K562 treated with DMSO at 1 percent for 4 hours (cell line): Measurements from ENCODE around the gene AGXT. TPM values are rescaled to one million over a fixed set of nuclear protein-coding genes. Genes with fewer than 3 reads are reported as not detected.

Source experiments
- total RNA-seq: library from RNA; unstranded; fragments of 300-600 nt; gene quantifications from 2 replicates; pipeline ENCODE4 v1.2.3, GENCODE V29; 2022; ENCODE audit not compliant: insufficient read depth

AGXT gene
- not detected in 2 replicates for total RNA-seq

DNA sequence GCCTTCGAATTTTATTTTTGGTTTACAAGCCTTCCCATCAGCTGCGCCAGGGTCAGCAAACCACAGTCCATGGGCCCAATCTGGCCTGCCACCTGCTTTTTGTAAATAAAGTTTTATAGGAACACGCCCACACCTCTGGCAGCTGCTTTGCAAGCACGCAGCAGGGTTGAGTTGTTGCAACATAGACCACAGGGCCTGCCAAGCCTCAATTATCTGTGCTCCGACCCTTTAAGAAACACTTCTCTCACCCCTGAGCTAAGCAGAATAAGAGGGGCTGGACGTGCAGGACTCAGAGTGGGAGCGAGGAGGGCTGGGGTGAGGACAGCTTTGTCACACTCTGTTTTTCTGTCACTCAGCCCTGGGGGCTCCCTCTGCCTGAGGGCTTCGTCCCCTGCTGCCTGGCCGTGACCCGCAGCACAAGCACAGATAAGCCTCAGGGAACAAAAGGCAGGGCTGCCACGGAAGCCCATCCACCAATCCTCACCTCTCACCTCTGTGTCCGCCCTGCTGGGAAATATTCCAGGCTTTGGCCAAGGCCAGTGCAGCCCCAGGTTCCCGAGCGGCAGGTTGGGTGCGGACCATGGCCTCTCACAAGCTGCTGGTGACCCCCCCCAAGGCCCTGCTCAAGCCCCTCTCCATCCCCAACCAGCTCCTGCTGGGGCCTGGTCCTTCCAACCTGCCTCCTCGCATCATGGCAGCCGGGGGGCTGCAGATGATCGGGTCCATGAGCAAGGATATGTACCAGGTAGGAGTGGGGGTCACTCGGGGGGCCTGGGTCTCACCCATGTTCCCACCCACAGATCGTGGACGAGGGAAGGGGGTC lies at the start of gene AGXT:
Gene AGXT (plus strand): TSS at position 539 of the 823 bp plus-strand sequence. CDS start 42 bp downstream, at position 581.

DNA sequence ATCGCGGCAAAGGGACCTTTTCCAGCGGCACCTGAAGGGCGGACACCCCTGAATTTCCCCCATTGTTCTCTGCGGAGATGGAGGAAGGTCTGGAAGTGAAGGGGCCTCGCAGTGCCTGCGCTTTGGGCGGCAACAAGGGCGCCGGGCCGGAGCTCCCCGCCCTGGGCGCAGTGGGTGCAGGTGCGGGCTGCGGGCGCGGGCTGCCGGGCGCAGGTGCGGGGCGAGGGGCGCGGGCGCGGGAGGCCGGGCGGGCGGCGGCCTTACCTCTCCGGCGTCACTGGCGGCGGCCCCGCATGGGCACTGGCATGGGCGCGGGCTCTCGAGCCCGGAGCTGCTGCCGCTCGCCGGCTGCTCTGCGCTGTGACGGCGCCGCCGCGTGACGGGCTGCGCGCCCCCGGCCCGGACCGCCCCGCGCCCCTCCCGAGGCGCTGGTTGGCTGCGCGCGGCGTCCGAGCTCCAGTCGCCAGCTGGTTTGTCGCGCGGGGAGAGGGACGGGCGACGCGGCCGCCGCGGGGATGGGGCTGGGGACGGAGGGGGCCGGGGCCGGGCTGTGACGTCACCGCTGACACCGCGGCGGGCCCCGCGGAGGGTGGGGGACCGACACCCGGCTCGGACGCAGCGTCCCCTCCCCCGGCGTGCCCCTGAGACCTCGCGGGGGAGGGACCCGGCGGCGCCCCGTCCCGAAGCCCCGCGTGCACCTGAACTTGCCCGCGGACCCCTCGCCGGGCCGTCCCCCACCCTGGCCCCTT lies 48.6 kb upstream of the AGXT start, which contains the start of gene KIF1A:
Gene KIF1A (minus strand): TSS at position 362 of the 749 bp plus-strand sequence. CDS start 22,467 bp downstream, outside the sequence.

DNA sequence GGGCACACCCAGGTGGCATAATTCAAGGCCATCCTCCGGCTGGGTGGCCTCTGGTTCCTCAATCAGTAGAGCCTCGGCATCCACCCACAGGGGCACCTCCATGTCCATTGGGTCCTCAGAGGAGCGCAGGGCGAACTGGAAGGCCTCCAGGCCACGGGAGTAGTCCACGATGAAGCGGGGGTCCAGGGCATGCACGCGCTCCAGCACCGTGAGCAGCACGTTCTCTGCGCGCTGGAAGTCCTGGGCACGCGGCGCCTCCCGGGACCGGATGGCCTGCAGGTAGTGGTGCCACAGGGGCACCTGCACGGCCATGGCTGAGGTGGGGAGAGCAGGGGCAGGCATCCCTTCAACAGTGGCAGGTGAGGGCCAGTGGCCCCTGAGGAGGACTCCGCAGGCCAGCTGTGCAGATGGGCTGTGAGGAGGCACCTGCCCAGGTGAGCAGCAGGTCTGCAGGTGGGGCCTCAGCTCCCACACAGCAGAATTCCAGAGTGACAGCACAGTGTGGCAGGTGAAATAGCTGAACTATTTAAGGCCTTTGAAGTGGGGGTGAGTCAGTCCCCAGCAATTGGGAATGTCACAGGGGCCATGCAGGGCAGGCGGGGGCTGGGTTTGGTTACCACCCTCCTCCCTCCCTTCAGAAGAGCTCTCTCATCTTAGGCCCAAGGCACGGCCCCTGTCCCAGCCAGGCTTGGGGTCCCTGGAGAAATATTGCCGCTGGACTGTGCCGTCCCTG lies 27.2 kb downstream of the AGXT start, which contains the start of gene MAB21L4:
Gene MAB21L4 (minus strand): TSS at position 501 of the 733 bp plus-strand sequence. CDS start 159 bp downstream, at position 342.

DNA sequence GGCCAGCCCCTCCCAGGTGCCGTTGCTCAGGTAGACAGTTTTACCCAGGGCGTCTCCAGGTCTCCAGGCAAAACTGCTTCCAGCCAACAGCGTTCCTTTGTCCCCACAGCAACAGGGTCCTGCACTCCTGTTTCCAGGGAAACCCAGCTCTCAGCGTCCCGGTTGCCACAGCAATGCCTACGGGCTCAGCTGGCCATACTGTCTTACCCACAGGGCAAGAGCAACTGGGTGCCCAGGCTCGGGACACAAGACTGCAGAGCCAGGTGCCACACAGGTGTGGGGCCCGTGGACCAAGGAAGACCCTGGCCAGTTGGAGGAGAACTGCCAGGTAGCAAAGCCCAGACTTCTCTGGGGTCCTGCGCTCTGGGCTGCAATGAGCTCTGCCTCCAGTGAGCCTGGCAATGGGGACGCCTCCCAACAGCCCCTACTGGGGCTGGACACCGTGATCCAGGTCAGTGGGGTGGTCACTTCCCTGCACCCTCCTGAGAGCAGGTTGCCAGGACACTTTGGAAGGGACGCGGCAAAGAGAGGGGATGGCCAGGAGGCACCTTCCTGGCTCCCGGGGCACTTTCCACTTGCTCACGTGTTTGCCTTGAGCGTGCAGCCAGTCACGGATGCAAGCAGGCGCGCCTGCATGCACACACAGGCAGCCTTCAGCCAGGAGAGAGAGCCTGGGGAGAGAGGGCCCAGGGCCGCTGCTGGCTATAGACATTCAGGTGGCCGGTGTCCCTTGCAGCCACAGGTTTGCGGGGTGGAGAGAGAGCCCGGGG lies 37.7 kb downstream of the AGXT start, which contains the start of gene CROCC2:
Gene CROCC2 (plus strand): TSS at position 196 of the 770 bp plus-strand sequence. CDS start 178 bp downstream, at position 374.

Other genes starting within 250 kb of the AGXT start
- 2.6 and 2.7 TPM in 2 replicates for gene GPR35, start 243.3 kb upstream of the AGXT start, total RNA-seq
- gene AQP12B, start 185.9 kb upstream of the AGXT start, total RNA-seq = not detected in 2 replicates
- gene AQP12A, start 177.0 kb upstream of the AGXT start, total RNA-seq = not detected in 2 replicates
- gene KIF1A, start 48.6 kb upstream of the AGXT start, total RNA-seq = 2.0 TPM in 1 of 2 replicates, not detected in the other
- not detected in 2 replicates for gene MAB21L4, start 27.3 kb downstream of the AGXT start, total RNA-seq
- not detected in 2 replicates for gene CROCC2, start 37.5 kb downstream of the AGXT start, total RNA-seq
- gene SNED1, start 129.8 kb downstream of the AGXT start, total RNA-seq = 0.28 TPM in 1 of 2 replicates, not detected in the other
- 6.7 and 9.1 TPM in 2 replicates for gene MTERF4, start 233.5 kb downstream of the AGXT start, total RNA-seq